Measurements from ENCODE around the gene CTBP2. TPM values are rescaled to one million over a fixed set of nuclear protein-coding genes. Genes with fewer than 3 reads are reported as not detected.

The CTBP2 gene
- total and polyA plus RNA-seq, 10 donors: 6.7 to 74.4 (median 40.1) TPM

- Histone ChIP-seq H3K36me3 (peaks cover 0 to 76% (median 15%) of the 10 kb centered on the region in 6 donors), H3K9me3 (no peaks in the 10 kb centered on the region), H3K4me3 (no peak overlapping the region), H3K27ac (no peak overlapping the region), H3K27me3 (replicated peaks in 1 of 7) (no peaks in the 10 kb centered on the region), H3K4me1 (peaks cover 5 to 86% (median 42%) of the 10 kb centered on the region in 6 donors)
- TF ChIP-seq POLR2AphosphoS5 (IDR thresholded peaks at IDR 0.05) (no peak), POLR2A (IDR thresholded peaks at IDR 0.05) (no peak)
- TF ChIP-seq, protein P1, sequence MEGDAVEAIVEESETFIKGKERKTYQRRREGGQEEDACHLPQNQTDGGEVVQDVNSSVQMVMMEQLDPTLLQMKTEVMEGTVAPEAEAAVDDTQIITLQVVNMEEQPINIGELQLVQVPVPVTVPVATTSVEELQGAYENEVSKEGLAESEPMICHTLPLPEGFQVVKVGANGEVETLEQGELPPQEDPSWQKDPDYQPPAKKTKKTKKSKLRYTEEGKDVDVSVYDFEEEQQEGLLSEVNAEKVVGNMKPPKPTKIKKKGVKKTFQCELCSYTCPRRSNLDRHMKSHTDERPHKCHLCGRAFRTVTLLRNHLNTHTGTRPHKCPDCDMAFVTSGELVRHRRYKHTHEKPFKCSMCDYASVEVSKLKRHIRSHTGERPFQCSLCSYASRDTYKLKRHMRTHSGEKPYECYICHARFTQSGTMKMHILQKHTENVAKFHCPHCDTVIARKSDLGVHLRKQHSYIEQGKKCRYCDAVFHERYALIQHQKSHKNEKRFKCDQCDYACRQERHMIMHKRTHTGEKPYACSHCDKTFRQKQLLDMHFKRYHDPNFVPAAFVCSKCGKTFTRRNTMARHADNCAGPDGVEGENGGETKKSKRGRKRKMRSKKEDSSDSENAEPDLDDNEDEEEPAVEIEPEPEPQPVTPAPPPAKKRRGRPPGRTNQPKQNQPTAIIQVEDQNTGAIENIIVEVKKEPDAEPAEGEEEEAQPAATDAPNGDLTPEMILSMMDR (IDR thresholded peaks at IDR 0.05 in 8 of 11, conservative IDR thresholded peaks at IDR 0.05 in 3 of 11): no peak
- DNase-seq: peak; percentile 49
- 85 to 96% (median 89%) methylated on average over 9 to 14 of the region's 14 CpGs for WGBS, 5 donors
- intact Hi-C loops (cut with DNase I; ENCODE audit: low total_unique reads): no loop called here
Observed at GRCh38 chr10:125003901-125004467, 156.4 kb downstream of the CTBP2 start.

DNA sequence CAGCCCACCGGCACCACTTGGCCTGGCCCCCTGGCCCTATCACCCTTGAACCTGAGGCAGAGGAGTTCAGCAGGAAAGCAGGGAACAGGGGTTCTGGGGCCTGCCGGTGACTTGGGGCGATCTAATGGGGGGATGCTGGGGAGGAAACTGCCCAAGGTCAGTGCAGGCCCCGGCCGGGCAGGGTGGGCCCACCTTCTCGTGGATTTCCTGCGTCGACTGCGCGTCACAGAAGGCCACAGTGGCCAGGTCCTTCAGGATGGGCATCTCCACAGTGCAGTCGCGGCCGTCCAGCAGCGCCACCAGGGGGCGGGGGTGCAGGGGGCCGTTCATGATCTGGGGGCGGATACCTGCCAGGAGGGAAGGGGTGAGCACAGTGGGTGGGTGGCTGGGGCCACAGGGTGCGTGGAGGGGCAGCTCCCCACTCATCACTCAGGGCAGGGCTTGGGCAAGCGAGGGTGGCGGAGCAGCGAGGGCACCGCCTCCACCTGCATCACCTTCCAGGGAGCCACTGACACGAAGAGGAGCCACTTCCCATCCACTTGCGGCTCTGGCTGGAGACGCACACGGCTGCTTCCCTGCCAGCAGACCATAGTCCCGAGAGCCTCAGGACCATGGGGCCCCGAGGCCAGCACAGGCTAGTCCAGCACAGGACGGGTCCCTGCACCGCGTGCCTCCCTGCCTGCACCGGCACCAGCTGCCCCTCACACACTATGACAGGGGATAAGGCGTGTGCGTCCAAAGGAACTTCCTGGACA, 157.0 kb downstream of the CTBP2 start:
- H3K4me3 ChIP-seq: no peak overlapping the region
- no peaks in the 10 kb centered on the region for H3K27me3 ChIP-seq (replicated peaks in 1 of 7)
- peak; percentile 69 for DNase-seq
- peaks cover 5 to 91% (median 43%) of the 10 kb centered on the region in 6 donors for H3K4me1 ChIP-seq
- intact Hi-C loops (cut with DNase I; ENCODE audit: low total_unique reads): no loop called here
- TF ChIP-seq POLR2AphosphoS5 (IDR thresholded peaks at IDR 0.05) (peak in 2 of 3 donors; percentile 13 to 31), POLR2A (IDR thresholded peaks at IDR 0.05) (no peak)
- TF ChIP-seq, protein P1 (IDR thresholded peaks at IDR 0.05 in 8 of 11, conservative IDR thresholded peaks at IDR 0.05 in 3 of 11): peak in 1 of 11 experiments; percentile 26
- H3K27ac ChIP-seq: peak overlapping the region in 2 of 8 donors; percentile 21 to 26
- H3K36me3 ChIP-seq: peaks cover 0 to 83% (median 15%) of the 10 kb centered on the region in 6 donors
- 77 to 93% (median 87%) methylated on average over 8 to 34 of the region's 34 CpGs for WGBS, 5 donors
- no peaks in the 10 kb centered on the region for H3K9me3 ChIP-seq

- peaks cover 0 to 90% (median 20%) of the 10 kb centered on the region in 6 donors for H3K36me3 ChIP-seq
- TF ChIP-seq POLR2AphosphoS5 (IDR thresholded peaks at IDR 0.05) (peak in 1 of 3 donors; percentile 8), POLR2A (IDR thresholded peaks at IDR 0.05) (no peak)
- TF ChIP-seq, protein P1 (IDR thresholded peaks at IDR 0.05 in 8 of 11, conservative IDR thresholded peaks at IDR 0.05 in 3 of 11): no peak
- peaks cover 5 to 90% (median 43%) of the 10 kb centered on the region in 6 donors for H3K4me1 ChIP-seq
- H3K4me3 ChIP-seq: no peak overlapping the region
- H3K27ac ChIP-seq: peak overlapping the region in 2 of 8 donors; percentile 21 to 26
- H3K9me3 ChIP-seq: no peaks in the 10 kb centered on the region
- WGBS, 5 donors: 77 to 91% (median 83%) methylated on average over 23 to 28 of the region's 28 CpGs
- peak; percentile 69 for DNase-seq
- no peaks in the 10 kb centered on the region for H3K27me3 ChIP-seq (replicated peaks in 1 of 7)
- intact Hi-C loops (cut with DNase I; ENCODE audit: low total_unique reads): no loop called here
Observed at GRCh38 chr10:125002423-125003145, 157.8 kb downstream of the CTBP2 start.

All from spleen (tissue), 11 donors.